ENCODE measurements around the gene BRPF1.

Gene BRPF1

GRCh38 chr3:9797196-9797945 is 65.8 kb downstream of the BRPF1 start:
- no peak for DNase-seq
- intact Hi-C loops (cut with DNase I) = no loop called here
